ENCODE data around the gene OSGIN1. TPM values are rescaled to one million over a fixed set of nuclear protein-coding genes. Genes with fewer than 3 reads are reported as not detected.

OSGIN1 gene
- polyA plus RNA-seq, 3 donors: 1.8 to 4.0 (median 2.0) TPM

DNA sequence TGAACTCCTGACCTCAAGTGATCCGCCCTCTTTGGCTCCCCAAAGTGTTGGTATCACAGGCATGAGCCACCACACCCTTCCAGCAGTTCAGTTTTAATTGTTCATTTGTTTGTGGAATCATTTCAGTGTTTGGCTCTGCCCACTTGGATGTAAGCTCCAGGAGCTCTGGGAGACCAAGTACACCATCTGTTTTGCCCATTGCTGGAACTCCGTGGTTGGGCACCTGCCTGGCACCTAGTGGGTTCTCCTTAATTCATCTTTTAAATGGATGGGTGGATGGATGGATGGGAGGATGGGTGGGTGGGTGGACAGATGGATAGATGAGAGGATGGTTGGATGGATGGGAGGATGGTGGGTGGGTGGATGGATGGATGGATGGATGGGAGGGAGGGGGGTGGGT, 14.1 kb downstream of the OSGIN1 start:
- no peaks in the 10 kb centered on the region for H3K36me3 ChIP-seq (replicated peaks in 1 of 2; ENCODE audit: control insufficient read depth in 1 of 2, insufficient read depth in 2 of 2, low read length in 2 of 2)
- H3K9me3 ChIP-seq (replicated peaks in 1 of 2; ENCODE audit: control insufficient read depth in 1 of 2, insufficient read depth in 1 of 2, low read length in 2 of 2): peaks cover 0 to 4% of the 10 kb centered on the region in 2 donors
- Mint-ChIP-seq H3K9me3 (peaks cover 0 to 10% (median 3%) of the 10 kb centered on the region in 7 donors), H3K4me1 (peaks cover 2% of the 10 kb centered on the region), H3K27me3 (ENCODE audit: low read depth in 3 of 3) (peaks cover 28 to 47% (median 36%) of the 10 kb centered on the region in 3 donors), H3K27ac (no peak overlapping the region), H3K4me3 (no peak overlapping the region), H3K36me3 (peaks cover 6 to 21% of the 10 kb centered on the region in 2 donors)
- peaks cover 6 to 30% of the 10 kb centered on the region in 2 donors for H3K27me3 ChIP-seq (ENCODE audit: control insufficient read depth in 2 of 2, insufficient read depth in 2 of 2, low read length in 2 of 2)
- H3K9ac ChIP-seq (ENCODE audit: insufficient read depth, low read length, poor library complexity, severe bottlenecking): no peak overlapping the region
- 90% methylated on average over 2 of the region's 2 CpGs for WGBS (ENCODE audit: insufficient coverage)
- intact Hi-C loops (cut with micrococcal nuclease): loop anchor here in 1 of 2 donors (5.0 to 10.0 kb wide), 2 partner anchors 220 to 538 kb away; partner anchors contain the start of genes MEAK7 and TAF1C
- no peaks in the 10 kb centered on the region for H3K4me1 ChIP-seq (ENCODE audit: control insufficient read depth in 1 of 2, insufficient read depth in 2 of 2, low read length in 2 of 2)
- H3K4me2 ChIP-seq (replicated peaks; ENCODE audit: extremely low read depth, low read length, poor library complexity, severe bottlenecking): no peak overlapping the region
- no peak overlapping the region for H3K27ac ChIP-seq (ENCODE audit: low read depth in 1 of 2, low read length in 2 of 2)
- H3K79me2 ChIP-seq (ENCODE audit: insufficient read depth, low read length): no peaks in the 10 kb centered on the region
- H4K20me1 ChIP-seq (ENCODE audit: insufficient read depth, low read length): no peaks in the 10 kb centered on the region
- no peak overlapping the region for H2AFZ ChIP-seq (ENCODE audit: insufficient read depth, low read depth, low read length, poor library complexity, severe bottlenecking)
- TF ChIP-seq, protein P1, sequence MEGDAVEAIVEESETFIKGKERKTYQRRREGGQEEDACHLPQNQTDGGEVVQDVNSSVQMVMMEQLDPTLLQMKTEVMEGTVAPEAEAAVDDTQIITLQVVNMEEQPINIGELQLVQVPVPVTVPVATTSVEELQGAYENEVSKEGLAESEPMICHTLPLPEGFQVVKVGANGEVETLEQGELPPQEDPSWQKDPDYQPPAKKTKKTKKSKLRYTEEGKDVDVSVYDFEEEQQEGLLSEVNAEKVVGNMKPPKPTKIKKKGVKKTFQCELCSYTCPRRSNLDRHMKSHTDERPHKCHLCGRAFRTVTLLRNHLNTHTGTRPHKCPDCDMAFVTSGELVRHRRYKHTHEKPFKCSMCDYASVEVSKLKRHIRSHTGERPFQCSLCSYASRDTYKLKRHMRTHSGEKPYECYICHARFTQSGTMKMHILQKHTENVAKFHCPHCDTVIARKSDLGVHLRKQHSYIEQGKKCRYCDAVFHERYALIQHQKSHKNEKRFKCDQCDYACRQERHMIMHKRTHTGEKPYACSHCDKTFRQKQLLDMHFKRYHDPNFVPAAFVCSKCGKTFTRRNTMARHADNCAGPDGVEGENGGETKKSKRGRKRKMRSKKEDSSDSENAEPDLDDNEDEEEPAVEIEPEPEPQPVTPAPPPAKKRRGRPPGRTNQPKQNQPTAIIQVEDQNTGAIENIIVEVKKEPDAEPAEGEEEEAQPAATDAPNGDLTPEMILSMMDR (IDR thresholded peaks at IDR 0.05): no peak
- H3K4me3 ChIP-seq (replicated peaks in 1 of 3; ENCODE audit: low read depth in 2 of 3, low read length in 3 of 3): no peak overlapping the region
- no peak for DNase-seq

DNA sequence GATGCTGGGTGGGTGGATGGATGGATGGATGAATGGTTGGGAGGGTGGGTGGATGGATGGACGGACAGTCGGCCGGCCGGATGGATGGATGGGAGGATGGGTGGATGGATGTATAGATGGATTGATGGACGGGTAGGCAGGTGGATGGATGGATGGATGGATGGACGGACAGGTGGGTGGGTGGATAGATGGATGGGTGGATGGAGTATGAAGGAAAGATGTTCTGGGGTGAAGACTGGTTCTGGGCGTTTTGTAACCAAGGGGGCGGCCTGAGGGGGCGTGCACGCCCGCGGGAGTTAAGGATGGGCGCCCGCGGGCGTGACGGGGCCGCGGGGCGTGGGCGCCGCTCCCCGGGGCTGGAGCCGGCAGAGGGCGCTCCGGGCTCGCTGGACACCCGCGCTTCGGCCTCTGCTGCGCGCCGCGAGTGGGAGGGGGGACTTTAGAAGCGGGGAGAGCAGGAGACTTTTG, 14.8 kb downstream of the OSGIN1 start, which contains the start of gene NECAB2:
TSS of gene NECAB2 (plus strand) at position 407 of the 468 bp plus-strand sequence. CDS start 405 bp downstream, outside the sequence.
- H3K4me2 ChIP-seq (replicated peaks; ENCODE audit: extremely low read depth, low read length, poor library complexity, severe bottlenecking): peak within 1 kb of the TSS; percentile 54
- peak within 1 kb of the TSS in 1 of 7 donors; percentile 3 for H3K27ac Mint-ChIP-seq

More for the DNA sequence above, 14.8 kb downstream of the OSGIN1 start, which contains the start of gene NECAB2:
- Histone ChIP-seq H3K4me1 (ENCODE audit: control insufficient read depth in 1 of 2, insufficient read depth in 2 of 2, low read length in 2 of 2) (no peaks in the 10 kb centered on the region), H3K4me3 (replicated peaks in 1 of 3; ENCODE audit: low read depth in 2 of 3, low read length in 3 of 3) (no peak within 1 kb of the TSS), H3K27ac (ENCODE audit: low read depth in 1 of 2, low read length in 2 of 2) (no peak within 1 kb of the TSS), H3K79me2 (ENCODE audit: insufficient read depth, low read length) (no peaks in the 10 kb centered on the region), H3K36me3 (replicated peaks in 1 of 2; ENCODE audit: control insufficient read depth in 1 of 2, insufficient read depth in 2 of 2, low read length in 2 of 2) (no peaks in the 10 kb centered on the region), H3K9ac (ENCODE audit: insufficient read depth, low read length, poor library complexity, severe bottlenecking) (no peak within 1 kb of the TSS), H4K20me1 (ENCODE audit: insufficient read depth, low read length) (no peaks in the 10 kb centered on the region), H3K27me3 (ENCODE audit: control insufficient read depth in 2 of 2, insufficient read depth in 2 of 2, low read length in 2 of 2) (peaks cover 6 to 32% of the 10 kb centered on the region in 2 donors), H3K9me3 (replicated peaks in 1 of 2; ENCODE audit: control insufficient read depth in 1 of 2, insufficient read depth in 1 of 2, low read length in 2 of 2) (peaks cover 0 to 4% of the 10 kb centered on the region in 2 donors), H2AFZ (ENCODE audit: insufficient read depth, low read depth, low read length, poor library complexity, severe bottlenecking) (no peak within 1 kb of the TSS)
- TF ChIP-seq, protein P1 (IDR thresholded peaks at IDR 0.05): peak; percentile 78
- DNase-seq: peak; percentile 43 to 64 (median 48)
- peaks cover 28 to 52% (median 40%) of the 10 kb centered on the region in 3 donors for H3K27me3 Mint-ChIP-seq (ENCODE audit: low read depth in 3 of 3)
- peaks cover 0 to 10% (median 3%) of the 10 kb centered on the region in 7 donors for H3K9me3 Mint-ChIP-seq
- intact Hi-C loops (cut with micrococcal nuclease): loop anchor here (2.0 to 10.0 kb wide), 3 partner anchors 219 to 537 kb away; partner anchors contain the start of genes TAF1C (in 2 of the 2) and MEAK7 (in 1 of the 2)
- peaks cover 2% of the 10 kb centered on the region for H3K4me1 Mint-ChIP-seq
- WGBS (ENCODE audit: insufficient coverage): 20% methylated on average over 22 of the region's 35 CpGs
- H3K4me3 Mint-ChIP-seq: peak within 1 kb of the TSS; percentile 53 to 82
- H3K36me3 Mint-ChIP-seq: peaks cover 2 to 15% of the 10 kb centered on the region in 2 donors

All from CD14-positive monocyte (primary cell).